GM18502 (cell line): ENCODE results near the gene NFIA.
"Not testable (repeated sequence)": the region's sequence is repeated elsewhere in the genome, so short reads cannot be mapped to it uniquely, and the experiment has no call there.

Source experiments
- ATAC-seq: cut with Tn5 transposase; IDR thresholded peaks from one replicate; pipeline ENCODE4 v1.9.1; 2021; ENCODE audit warnings: mild to moderate bottlenecking; ENCODE audit not compliant: unreplicated experiment, poor library complexity

NFIA gene

DNA sequence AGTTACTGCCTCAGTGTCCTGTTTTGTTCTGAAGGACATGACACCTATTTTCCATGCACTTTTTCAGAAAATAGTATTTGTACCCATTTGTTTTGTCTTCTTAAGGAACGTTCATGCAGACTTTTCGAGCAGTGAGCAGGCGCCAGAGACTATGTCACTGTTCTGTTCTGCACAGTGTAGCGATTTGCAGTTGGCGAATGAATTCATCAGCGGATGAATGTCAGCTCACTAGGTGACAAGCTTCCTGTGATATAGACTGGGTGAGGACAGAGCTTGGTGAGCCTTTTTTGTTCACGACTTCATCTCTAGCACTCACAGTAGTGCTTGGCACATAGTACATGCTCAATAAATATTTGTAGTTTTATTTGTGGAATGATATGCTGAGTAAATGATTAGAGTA lies 177.8 kb downstream of the NFIA start:
- no peak for ATAC-seq

DNA sequence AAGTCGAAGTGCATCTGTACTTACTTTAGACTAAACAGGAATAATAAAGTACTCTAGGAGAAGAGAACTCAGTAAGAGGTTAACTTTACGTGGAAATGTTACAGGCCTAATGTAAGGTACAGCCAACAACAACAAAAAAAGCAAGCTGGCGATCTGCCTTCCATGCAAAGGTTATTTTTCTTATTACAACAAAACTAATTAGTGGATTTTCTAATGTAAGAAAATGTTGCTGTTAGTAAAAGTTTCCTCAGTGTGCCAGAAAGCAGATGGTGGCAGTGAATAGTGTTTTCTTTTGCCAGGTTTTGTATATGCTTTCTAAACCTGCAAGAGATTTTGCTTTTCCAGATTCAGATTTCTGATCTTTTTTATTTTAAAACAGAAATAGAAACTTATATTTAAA lies 179.2 kb downstream of the NFIA start:
- no peak for ATAC-seq

DNA sequence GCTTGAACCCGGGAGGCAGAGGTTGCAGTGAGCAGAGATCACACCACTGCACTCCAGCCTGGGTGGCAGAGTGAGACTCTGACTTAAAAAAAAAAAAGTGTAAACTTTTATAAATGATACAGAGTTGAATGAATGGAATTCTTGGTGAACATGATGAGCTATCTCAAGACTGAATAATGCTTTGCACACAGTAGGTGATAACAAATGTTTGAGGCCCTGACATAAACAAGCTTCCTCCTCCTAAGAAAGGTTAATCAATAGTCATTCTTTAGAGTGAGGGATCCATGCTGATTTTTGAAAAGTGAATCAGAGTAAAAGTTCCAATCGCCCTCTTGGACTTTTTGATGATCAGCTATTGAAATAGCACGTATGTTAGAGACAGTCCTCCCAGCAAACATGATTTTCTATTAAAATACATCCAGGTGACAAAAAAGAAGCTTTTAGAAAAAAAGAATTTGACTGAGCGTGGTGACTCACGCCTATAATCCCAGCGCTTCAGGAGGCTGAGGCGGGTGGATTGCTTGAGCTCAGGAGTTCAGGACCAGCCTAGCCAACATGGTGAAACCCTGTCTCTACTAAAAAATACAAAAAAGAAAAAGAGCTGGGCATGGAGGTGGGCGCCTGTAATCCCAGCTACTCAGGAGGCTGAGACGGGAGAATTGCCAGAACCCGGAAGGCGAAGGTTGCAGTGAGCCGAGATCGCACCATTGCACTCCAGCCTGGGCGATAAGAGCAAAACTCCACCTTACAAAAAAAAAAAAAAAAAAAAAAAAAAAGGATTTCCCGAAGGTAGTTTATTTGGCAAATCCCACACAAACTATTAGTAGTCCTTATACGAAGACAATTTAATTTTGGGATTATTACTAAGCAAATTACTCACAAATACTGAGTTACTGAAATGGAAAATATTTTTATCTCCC lies 181.8 kb downstream of the NFIA start:
- no peak for ATAC-seq

DNA sequence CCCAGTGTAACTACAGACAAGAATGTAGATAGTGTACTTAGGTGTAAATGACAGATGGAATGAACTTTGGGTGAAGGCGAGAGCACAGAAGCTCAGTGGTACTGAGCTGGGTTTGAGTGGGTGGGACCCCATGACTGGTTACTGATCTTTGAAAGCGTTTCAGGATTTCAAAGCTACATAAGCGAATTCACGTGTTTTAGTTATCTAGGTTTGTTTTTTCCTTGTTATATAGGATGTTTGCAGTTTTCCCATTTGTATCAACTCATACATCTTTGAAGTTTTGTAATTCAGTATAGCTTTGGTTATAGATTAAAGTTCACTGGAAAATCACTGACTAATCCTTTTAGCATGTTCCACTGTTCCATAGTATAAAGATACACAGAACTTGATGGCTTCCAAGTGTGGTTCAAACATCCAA lies 182.5 kb downstream of the NFIA start:
- no peak for ATAC-seq

DNA sequence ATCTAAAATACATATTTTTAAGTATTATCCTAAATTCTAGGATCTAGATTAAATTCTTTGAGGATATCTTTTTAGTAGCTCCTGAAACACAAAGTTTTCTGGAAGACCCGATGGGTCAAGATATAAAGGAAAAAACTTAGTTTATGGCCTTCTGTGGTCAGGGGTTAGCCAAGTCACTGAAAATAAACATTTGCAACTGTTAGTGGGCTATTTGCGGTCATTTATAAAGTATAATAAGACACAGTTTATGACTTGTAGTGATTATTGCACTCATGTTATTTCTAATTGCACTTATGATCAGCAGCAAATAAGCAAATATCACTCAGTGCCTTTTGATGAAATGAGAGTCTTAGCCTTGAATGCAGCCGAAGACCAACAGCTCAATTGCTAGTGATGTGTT lies 183.3 kb downstream of the NFIA start:
- no peak for ATAC-seq

DNA sequence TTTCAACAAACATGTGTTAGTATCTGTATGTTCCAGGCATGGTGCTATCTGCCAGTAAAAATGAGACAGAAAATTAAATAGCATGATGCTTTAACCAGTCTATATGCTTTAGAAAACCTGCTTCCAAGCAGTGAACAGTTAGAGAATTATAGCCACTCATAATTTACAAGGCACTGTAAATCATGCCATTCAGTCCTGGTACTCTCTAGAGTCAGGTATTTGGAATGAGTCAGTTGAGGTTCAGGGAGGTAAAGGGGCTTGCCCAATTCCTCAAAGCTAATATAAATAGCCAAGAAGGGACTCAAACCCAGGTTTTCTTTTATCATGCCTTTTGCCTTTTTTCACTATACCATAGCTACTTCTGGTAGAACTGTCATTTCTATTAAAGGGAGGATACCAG lies 184.4 kb downstream of the NFIA start:
- no peak for ATAC-seq

DNA sequence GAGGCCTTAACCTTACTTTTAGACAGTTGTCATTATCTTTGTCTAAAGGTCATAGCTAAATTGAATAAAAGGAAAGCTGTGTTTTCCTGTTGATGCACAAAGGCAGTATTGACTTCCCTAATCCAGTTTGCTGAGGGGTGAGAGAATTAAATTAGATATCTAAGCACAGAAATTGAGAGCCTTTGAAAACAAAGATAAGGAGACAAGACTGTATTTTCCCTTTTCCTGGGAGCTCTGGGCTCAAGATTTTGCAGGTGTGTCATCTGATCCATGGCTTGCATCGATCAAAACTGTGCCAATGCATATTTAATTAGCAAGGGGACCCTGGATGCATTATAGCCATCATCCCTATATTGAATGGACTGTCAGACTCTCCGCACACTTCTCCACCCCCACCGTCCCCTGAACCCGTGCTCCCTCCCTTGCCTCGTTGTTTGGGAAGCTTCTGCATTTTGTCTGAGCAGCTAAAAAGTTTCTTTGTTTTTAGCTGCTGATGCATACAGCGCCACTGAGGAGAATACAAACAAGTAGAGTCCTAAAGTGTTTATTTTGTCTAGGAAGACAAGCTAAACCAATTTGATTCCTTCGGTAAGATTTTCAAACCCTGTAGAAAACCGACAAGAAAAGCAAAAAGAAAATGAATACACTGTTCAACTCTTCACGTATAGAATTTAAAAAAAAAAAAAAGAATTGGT lies 186.3 kb downstream of the NFIA start:
- no peak for ATAC-seq

DNA sequence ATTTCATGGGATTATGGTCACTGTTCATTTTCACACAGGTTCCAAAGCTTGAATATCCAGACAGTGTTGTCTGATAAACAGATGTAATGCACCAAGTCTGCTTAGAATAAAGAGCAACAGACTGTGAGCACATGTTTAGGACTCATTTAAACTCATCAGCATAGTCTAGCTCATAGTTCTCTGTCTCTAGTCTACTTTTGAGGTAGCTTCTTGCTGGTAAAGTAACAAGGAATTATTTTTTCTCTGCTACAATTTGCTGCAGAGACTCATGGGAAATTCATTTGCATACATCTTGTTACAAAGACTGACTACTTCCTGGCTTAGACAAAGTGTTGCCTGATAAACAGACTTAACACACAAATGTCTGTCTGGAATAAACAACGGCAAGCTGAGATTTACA lies 187.2 kb downstream of the NFIA start:
- ATAC-seq = no peak

DNA sequence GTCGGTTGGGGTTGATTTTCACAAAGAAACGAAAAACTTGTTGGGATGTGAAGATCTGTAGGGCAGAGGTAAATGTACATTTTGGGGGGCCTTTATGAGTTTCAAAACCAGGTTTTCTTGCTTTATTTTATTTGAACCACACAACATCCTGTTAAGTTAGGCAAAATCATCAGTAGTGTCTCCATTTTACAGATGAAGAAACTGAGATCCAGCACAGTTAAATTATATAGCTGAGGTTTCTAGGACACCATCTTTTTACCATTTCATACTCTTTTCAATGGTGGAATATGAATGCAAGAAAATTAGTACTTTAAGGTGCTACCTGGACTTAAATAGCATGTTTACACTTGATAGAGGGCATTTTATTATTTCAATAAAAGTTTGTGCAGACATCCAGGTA lies 187.7 kb downstream of the NFIA start:
- ATAC-seq = no peak

DNA sequence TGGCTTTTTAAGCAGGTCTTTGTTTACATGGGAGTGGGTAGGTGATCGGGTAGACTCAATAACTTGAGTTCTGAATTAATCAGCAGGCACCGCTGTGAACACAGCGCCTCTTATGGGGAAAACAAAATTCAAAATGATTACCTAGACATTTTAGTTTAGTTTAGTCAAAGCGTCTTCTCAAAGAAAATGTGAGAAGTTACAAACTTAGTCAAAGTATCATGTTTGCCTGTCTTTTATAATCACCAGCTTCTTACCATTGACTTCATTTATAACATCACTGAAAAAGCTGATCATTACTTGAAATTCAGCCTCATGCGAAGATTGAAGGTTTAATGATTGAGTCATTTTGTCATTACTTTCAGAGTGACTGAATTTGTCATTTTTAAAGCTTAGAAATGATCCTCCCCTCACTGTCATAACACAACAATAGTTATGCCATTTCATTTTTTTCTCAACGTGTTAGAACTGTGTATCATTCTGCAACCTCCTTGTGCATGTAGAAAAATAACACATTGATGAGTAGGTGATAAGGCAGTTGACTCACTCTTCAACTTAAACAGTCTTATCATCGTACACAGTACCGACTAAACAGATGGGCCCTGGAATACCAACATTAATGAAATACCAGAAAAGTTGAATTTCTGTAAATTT lies 188.5 kb downstream of the NFIA start:
- no peak for ATAC-seq

DNA sequence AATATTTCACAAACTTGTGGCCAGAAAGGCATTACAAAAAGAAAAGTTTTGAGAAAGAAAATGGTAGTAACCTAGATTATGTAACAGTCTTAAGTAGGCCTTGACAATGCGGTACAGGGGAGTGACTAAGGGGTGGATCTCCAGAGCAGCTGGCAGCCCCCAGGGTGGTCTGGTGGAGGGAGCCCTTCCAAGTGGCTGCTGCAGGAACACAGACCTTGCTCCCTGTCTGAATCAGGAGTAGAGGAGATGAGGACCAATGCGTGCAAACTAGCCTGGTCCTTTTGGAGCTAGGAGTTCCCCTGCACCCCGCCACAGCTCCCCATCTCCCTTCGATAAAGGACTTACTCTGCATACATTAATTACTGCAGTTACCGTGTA lies 189.0 kb downstream of the NFIA start:
- no peak for ATAC-seq

DNA sequence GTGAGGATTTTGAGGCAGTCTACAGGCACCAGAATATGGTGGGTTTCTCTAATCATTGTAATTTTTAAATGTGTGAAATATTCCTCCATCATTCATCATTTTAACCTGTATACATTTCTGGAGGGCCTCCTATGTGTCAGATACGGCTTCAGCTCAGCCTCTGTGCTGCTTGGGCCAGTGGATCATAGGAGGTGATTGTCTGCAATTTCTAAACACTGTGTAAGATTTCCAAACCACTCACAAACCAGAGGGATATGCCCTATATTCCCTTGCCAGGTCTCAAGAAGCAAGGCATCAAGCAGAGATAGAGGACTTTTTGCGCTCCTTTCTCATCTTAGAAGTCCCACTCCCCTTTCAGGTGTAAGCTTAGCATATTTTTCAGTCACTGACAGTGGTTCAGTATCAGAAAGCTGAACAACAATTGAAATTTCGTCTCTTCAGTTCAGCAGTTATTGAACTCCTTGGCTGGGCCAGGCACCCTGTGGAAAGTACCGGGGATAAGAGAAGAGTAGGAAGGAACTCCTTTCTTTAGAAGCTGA lies 190.9 kb downstream of the NFIA start:
- no peak for ATAC-seq

DNA sequence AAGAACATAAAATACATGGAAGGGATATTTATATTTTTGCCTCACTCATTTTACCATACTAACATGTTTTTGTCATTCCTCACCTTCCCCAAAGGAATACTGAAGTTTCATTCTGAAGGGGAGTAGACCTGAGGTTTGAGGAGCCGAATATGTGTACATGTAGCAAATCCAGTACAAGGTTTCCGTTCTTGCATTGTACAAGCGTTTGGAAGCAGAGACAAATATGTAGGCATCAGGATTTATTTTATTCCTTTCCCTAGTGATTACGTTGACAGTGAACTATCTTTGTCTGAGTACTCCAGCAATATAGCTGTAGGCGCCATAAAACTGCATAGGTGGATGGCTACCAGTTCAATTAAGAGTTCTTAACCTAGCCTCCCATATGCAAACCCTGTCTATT lies 191.5 kb downstream of the NFIA start:
- ATAC-seq = no peak

DNA sequence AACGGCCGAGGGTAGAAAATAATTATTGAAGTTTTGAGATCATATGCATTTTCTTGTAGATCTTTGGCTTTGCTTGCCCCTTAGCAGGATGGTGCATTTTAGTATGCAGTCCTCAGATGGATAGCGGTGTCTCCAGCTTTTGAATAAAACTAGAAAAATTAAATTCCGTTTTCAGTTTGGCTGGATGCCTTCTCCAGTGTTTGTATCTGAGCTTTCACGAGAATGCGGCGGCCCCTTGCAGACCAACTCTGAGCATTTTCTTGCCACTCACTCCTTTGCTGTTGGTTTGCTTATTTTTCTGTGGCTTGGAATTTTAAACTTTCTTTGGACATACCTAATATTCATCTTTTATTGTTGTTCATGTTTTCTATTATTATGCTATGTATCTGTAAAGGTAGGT lies 192.6 kb downstream of the NFIA start:
- no peak for ATAC-seq

DNA sequence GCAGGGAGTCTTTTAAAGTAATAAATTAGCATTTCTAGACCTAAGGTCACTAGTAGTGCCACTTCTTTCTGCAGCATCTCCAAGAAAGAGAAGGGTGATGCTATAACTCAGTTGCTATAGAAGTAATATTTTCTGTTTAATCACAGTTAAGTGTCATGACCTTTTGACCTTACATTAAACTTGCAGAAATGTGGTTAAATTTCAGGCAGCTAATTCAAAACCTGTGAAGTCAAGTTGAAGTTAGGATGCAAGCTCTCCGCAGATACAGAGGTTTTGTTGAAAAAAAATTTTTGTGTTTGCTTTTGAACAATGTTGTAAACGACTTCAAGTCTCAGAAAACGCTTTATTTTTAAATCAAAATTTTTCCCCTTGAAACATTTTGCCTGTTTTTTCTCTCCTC lies 193.9 kb downstream of the NFIA start:
- ATAC-seq = no peak

DNA sequence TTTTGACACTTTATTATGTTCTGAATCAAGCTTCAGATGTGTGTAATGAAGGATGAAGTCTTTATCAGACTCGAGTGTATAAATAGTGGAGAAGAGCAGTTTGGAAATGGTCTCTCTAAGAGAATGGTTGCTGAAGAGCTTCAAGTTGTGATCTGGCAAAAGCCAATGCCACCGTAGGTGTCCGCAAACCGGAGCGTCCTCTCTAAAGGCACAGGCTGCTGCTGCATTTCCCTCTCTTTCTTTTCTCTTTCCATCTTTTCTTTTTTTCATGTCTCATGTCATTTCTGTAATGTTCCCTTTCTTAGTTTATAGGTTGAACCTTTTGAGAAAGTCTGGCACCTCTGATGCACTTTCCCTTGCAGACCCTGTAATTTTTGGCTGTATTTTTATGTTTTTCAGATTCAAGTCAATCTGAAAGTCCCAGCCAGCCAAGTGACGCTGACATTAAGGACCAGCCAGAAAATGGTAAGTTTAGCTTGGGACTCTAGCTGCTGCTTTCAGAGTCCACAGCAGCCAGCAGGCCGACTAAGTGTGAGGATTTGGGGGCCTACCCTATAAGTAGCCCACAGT lies 194.8 kb downstream of the NFIA start:
- no peak for ATAC-seq

DNA sequence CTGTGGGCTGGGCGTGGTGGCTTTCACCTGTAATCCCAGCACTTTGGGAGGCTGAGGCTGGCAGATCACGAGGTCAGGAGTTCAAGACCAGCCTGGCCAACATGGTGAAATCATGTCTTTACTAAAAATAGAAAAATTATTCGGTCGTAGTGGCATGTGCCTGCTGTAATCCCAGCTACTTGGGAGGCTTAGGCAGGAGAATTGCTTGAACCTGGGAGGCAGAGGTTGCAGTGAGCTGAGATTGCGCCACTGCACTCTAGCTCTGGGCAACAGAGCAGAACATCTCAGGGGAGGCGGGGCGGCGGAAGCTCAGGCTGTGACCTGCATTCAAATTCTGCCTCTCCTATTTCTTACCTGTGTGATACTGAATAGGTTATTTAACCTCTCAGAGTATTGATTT lies 196.1 kb downstream of the NFIA start:
- not testable (repeated sequence) for ATAC-seq

DNA sequence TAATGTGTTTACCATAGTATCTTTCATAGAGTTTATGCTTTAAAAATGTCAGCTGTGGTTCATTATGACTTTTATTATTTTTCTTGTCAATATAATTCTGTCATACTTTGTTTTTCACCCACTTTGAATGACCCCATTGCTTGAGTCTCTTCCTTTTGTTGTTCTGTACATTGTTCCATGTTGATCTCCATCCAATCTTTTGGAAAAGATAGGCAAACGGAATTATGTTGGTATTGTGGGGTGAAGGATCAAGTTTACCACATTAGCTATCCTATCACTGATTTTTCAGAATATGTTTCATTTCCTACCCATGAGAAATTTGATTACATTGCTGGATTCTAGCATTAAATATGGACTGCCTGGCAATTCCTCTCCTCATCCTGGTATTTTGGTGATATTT lies 196.6 kb downstream of the NFIA start:
- ATAC-seq = no peak

DNA sequence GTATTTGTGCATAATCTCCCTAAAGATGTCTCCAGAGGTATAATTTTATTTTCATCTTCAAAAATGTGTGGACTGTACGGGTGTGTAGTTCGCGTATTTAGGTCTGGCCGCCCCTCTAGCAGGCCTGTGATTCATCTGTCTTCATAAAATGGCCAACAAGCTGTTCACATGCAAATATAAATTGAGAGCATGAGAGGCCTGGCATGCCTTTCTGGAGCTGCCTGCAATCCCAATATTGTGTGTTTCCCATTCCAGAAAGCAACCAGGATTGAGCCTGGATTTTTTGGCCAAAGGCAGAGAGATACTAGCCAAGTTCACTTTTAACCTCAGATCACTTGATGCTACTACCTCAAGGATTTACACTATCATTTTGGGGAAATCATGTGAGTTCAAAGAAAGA lies 197.2 kb downstream of the NFIA start:
- ATAC-seq = no peak

DNA sequence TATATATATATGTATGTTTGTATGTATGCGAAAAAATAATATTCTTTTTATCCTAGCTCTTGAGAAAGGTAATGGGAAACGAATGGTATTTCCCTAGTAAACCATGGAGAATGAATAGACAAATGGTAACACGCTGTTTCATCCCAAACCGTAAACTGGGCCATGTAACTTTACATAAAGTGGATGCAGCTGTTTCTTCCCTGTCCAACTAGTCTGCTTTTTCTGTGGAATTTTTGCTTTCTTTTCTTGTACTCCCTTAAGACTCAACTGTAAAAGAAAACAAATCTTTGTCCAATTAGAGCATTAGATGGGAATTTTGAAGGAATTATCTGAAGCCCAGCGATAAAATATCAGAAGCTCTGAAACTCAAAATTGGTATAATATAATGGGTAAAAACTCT lies 198.1 kb downstream of the NFIA start:
- no peak for ATAC-seq

DNA sequence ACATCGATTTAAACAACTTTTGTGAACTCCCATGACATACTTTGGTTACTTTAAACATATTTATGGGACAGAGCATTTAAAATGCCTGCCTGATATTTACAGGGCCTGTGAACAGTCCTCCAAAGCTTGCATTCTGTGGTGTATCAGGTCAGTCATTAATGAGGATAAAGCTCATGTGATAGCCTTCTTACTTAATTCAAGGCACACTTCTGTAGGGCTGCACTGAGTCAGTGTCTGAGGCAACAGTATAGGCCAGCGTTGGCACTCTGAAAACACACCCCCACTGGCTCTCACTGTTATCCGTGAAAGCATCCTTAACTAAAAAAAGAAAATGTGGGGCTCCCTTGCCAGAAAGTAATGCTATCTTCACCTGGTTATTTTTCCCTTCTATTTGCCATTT lies 200.0 kb downstream of the NFIA start:
- ATAC-seq = no peak
